ENCODE data around the gene CD14.
"Not testable (repeated sequence)": the region's sequence is repeated elsewhere in the genome, so short reads cannot be mapped to it uniquely, and the experiment has no call there.

Gene CD14

DNA sequence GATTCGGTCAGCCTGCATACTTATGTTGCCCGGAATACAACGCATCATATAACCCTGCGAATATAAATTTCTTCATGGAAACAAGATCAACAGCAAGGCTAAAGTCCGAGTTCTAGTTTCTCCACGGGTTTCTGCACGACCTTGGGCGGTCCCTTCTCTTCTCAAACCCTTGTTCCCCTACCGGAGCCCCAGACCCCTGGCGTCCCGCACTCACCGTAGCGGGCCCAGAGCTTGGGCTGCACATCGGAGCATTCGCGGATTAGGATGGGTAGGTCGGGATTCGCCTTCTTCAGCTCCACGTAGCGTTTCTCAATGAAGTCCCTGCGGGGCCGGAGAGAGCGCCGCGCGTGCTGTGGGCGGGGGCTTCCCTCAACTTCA is 14.1 kb upstream of the CD14 start:
- TF ChIP-seq, protein P1, sequence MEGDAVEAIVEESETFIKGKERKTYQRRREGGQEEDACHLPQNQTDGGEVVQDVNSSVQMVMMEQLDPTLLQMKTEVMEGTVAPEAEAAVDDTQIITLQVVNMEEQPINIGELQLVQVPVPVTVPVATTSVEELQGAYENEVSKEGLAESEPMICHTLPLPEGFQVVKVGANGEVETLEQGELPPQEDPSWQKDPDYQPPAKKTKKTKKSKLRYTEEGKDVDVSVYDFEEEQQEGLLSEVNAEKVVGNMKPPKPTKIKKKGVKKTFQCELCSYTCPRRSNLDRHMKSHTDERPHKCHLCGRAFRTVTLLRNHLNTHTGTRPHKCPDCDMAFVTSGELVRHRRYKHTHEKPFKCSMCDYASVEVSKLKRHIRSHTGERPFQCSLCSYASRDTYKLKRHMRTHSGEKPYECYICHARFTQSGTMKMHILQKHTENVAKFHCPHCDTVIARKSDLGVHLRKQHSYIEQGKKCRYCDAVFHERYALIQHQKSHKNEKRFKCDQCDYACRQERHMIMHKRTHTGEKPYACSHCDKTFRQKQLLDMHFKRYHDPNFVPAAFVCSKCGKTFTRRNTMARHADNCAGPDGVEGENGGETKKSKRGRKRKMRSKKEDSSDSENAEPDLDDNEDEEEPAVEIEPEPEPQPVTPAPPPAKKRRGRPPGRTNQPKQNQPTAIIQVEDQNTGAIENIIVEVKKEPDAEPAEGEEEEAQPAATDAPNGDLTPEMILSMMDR (IDR thresholded peaks at IDR 0.05; ENCODE audit: low read depth, low read length, missing control alignments) = no peak
- no peak for DNase-seq (ENCODE audit: extremely low read depth, low read depth)

DNA sequence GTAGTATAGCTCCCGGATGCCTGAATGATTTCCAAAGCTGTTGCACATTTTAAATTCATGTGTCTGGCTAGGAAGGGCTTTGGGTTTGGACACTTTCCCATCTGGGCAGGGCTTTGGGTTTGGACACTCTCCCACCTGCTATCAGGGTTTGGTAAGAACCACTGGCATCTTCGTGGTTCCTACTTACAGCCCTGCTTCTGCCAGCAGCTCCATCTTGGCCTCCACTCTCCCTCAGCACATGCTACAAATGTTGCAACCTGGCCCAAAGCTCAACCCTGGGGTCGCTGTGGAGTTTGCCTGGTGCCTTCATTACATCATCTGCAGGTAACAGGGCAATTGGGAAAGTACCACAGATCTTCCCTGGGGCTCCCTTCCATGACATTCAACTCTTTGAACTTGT is 9.7 kb upstream of the CD14 start:
- H3K4me3 ChIP-seq (replicated peaks; ENCODE audit: low read depth, low read length) = no peak overlapping the region
- TF ChIP-seq, protein P1 (IDR thresholded peaks at IDR 0.05; ENCODE audit: low read depth, low read length, missing control alignments) = no peak
- DNase-seq (ENCODE audit: extremely low read depth, low read depth) = no peak

More for the DNA sequence above, 14.1 kb upstream of the CD14 start:
- peak overlapping the region; percentile 91 for H3K4me3 ChIP-seq (replicated peaks; ENCODE audit: low read depth, low read length)

GRCh38 chr5:140641716-140642115 is 8.7 kb upstream of the CD14 start:
- DNase-seq (ENCODE audit: extremely low read depth, low read depth) = no peak

GRCh38 chr5:140639148-140639981 is 6.4 kb upstream of the CD14 start, which contains the start of gene TMCO6:
Gene TMCO6, plus strand, starts transcription at chr5:140639451. Its CDS starts 77 bp downstream, at chr5:140639528.
- H3K4me3 ChIP-seq (replicated peaks; ENCODE audit: low read depth, low read length) = peak within 1 kb of the TSS; percentile 65
- DNase-seq (ENCODE audit: extremely low read depth, low read depth) = peak; percentile 77
- TF ChIP-seq, protein P1 (IDR thresholded peaks at IDR 0.05; ENCODE audit: low read depth, low read length, missing control alignments) = peak; percentile 39

More at GRCh38 chr5:140641716-140642115, 8.7 kb upstream of the CD14 start:
- no peak overlapping the region for H3K4me3 ChIP-seq (replicated peaks; ENCODE audit: low read depth, low read length)
- TF ChIP-seq, protein P1 (IDR thresholded peaks at IDR 0.05; ENCODE audit: low read depth, low read length, missing control alignments) = no peak

DNA sequence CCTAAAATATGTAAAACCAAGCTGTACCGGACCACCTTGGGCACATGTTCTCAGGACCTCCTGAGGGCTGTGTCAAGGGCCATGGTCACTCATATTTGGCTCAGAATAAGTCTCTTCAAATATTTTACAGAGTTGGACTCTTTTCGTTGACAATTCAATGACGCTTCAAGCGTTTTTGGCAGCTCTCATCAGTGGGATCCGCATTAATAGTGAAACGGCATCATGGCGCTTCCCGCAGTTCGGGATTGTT is 5.8 kb upstream of the CD14 start:
- not testable (repeated sequence) for DNase-seq (ENCODE audit: extremely low read depth, low read depth)
- peak overlapping the region; percentile 65 for H3K4me3 ChIP-seq (replicated peaks; ENCODE audit: low read depth, low read length)

DNA sequence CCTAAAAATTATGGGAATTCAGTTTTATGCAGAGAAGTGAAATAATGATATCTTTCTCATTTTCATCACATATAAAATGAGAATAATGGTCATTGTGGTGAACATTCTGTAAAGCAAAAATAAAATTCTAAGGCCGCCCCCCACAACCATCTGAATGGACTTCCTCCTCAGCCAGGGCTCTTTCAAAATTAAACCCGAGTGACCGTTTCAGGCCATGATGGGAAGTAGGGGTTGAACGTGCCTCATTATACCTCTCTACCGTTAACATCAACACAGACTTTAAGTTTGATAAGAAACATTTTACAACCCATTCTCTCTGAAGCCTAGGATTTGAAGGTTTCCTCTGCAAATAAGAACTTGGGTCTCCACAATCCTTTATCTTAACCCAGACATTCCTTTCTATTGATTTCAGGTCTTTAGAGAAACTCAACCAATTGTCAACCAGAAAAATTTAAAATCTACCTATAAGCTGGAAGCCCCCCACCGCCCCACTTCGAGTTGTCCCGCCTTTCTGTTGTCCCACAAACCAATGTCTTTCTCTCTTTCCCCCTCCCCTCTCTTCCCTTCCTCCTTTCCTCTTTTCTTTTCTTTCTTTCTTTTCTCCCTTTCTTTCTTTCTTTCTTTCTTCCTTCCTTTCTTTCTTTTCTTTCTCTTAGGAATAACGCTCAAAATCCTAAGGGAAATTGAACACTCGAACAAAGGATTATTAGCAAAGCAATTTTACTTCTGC is 4.6 kb upstream of the CD14 start:
- H3K4me3 ChIP-seq (replicated peaks; ENCODE audit: low read depth, low read length) = no peak overlapping the region
- TF ChIP-seq, protein P1 (IDR thresholded peaks at IDR 0.05; ENCODE audit: low read depth, low read length, missing control alignments) = no peak
- no peak for DNase-seq (ENCODE audit: extremely low read depth, low read depth)

Measured in HFF-Myc (cell line).